Psoas muscle (tissue), 8 donors: ENCODE data around the gene PDE9A. TPM values are rescaled to one million over a fixed set of nuclear protein-coding genes. Genes with fewer than 3 reads are reported as not detected.

ENCODE experiments used
- ATAC-seq, 4 donors: fragments of 200-7000 bp; cut with Tn5 transposase; one replicate each; pipeline ENCODE4 v1.9.1; 2020; ENCODE audit warnings: moderate library complexity in 3 of 4, mild to moderate bottlenecking in 2 of 4
- DNase-seq, 2 donors: peaks; one replicate each; pipeline ENCODE4 v3.0.0-alpha.2; 2020
- H3K27ac ChIP-seq: fragments of 200-600 bp; one replicate; pipeline ENCODE4 v1.8.0; 2022
- H3K27me3 ChIP-seq, 3 donors: fragments of 200-600 bp in 1 of 3; one replicate each; pipeline versions ENCODE4 v1.6.1 to v1.8.0; 2013 to 2022; ENCODE audit warnings: low read length in 2 of 3, mild to moderate bottlenecking in 2 of 3, moderate library complexity in 1 of 3; ENCODE audit not compliant: insufficient read depth in 3 of 3
- H3K36me3 ChIP-seq, 2 donors: fragments of 200-600 bp in 1 of 2; one replicate each; pipeline versions ENCODE4 v1.6.1 to v1.8.0; 2013 to 2022; ENCODE audit warnings: low read depth in 1 of 2, mild to moderate bottlenecking in 1 of 2, moderate library complexity in 1 of 2; ENCODE audit not compliant: insufficient read depth in 1 of 2
- H3K4me1 ChIP-seq: fragments of 200-600 bp; one replicate; pipeline ENCODE4 v1.8.0; 2022
- H3K4me3 ChIP-seq: fragments of 200-600 bp; one replicate; pipeline ENCODE4 v1.8.0; 2022; ENCODE audit warnings: mild to moderate bottlenecking
- H3K9me3 ChIP-seq: fragments of 200-600 bp; one replicate; pipeline ENCODE4 v1.8.0; 2022
- WGBS, 3 donors: extraction: QIAGEN DNeasy Blood & Tissue Kit; methylation state at CpG; one replicate each; pipeline versions ENCODE4 v1.1.6 to v1.1.7; 2013; 5-methylcytosine and 5-hydroxymethylcytosine counted together
- intact Hi-C, 2 donors: fragments of 100-400 bp; cut with DNase I; formaldehyde crosslinking; loops; one replicate each; pipeline versions ENCODE4 v1.11.0 to v1.14.2; 2022
- polyA plus RNA-seq, 3 donors: library from polyadenylated mRNA; stranded (reverse); fragments of 200-250 nt; gene quantifications; one replicate each; pipeline ENCODE4 v1.2.3, GENCODE V29; 2013
- total RNA-seq, 4 donors: library from RNA; stranded (reverse); fragmentation: NEBNext Ultra II Directional in 2 of 4; extraction: Animal tissue kit (Norgen Biotek cat#: 25700) in 2 of 4; gene quantifications; one replicate each; pipeline versions ENCODE4 v1.2.1 to v1.2.4, GENCODE V29; 2021 to 2023
- TF ChIP-seq, protein P1 (sequence below): fragments of 200-600 bp; IDR thresholded peaks from one replicate; pipeline ENCODE4 v1.8.0; 2022; ENCODE audit warnings: antibody characterized with exemption
- donor health status: healthy with polysubstance abuse.
- donor health status: DM: no; HTN: no; CAD: no; lungs with moderate emphysema.
- donor health status: Bipolar disorder and iron deficiency.
- donor health status: healthy.
- donor health status: DM: yes; HTN: yes; CAD: no.
- donor health status: DM: no; HTN: no; CAD: no.
- donor health status: DM: no; HTN: no; CAD: no.
- donor health status: DM: yes; HTN: yes; CAD: no.

The PDE9A gene
- total and polyA plus RNA-seq, 7 donors, result 1.2 to 4.3 (median 1.8) TPM

DNA sequence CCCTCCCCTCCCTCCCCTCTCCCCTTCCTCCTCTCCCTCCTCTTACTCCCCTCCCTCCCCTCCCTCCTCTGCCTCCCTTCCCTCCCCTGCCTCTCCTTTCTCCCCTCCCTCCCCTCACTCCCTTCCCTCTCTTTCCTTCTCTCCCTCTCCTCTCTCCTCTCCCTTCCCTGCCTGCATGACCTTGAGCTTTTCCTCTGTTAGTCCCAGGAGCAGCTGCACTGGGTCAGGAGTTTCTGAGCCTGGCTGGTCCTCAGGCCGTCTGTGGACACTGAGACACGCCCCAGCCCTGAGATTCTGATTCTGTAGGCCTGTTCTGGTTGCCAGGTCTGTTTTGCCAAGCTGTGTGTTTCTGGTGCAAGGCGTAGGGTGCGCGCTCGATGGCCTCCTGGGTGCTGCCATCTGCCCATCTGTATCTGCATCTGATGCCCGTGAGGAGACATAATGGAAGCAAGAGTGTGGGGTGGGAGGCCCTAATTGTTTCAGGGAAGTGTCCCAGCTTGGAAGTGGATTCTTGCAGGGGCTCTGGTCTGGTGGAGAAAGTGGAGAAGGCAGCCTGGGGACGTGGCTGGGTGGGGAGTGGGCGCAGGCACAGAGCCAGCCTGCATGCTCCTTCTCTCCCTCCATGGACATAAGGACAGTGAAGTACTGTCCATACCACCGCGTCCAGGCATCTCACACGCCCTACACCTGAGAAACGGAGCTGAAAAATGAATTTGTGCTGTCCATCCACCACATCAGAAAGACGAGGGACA, 128.7 kb downstream of the PDE9A start:
- H3K4me1 ChIP-seq, result peaks cover 7% of the 10 kb centered on the region
- H3K9me3 ChIP-seq, result no peaks in the 10 kb centered on the region
- 65 to 71% (median 67%) methylated on average over 14 of the region's 14 CpGs for WGBS, 3 donors
- TF ChIP-seq, protein P1, sequence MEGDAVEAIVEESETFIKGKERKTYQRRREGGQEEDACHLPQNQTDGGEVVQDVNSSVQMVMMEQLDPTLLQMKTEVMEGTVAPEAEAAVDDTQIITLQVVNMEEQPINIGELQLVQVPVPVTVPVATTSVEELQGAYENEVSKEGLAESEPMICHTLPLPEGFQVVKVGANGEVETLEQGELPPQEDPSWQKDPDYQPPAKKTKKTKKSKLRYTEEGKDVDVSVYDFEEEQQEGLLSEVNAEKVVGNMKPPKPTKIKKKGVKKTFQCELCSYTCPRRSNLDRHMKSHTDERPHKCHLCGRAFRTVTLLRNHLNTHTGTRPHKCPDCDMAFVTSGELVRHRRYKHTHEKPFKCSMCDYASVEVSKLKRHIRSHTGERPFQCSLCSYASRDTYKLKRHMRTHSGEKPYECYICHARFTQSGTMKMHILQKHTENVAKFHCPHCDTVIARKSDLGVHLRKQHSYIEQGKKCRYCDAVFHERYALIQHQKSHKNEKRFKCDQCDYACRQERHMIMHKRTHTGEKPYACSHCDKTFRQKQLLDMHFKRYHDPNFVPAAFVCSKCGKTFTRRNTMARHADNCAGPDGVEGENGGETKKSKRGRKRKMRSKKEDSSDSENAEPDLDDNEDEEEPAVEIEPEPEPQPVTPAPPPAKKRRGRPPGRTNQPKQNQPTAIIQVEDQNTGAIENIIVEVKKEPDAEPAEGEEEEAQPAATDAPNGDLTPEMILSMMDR, result no peak
- no peak for ATAC-seq
- no peak for DNase-seq
- no peaks in the 10 kb centered on the region for H3K36me3 ChIP-seq
- no peak overlapping the region for H3K4me3 ChIP-seq
- peaks cover 0 to 51% (median 21%) of the 10 kb centered on the region in 3 donors for H3K27me3 ChIP-seq
- H3K27ac ChIP-seq, result no peak overlapping the region
- intact Hi-C loops, result no loop called here

DNA sequence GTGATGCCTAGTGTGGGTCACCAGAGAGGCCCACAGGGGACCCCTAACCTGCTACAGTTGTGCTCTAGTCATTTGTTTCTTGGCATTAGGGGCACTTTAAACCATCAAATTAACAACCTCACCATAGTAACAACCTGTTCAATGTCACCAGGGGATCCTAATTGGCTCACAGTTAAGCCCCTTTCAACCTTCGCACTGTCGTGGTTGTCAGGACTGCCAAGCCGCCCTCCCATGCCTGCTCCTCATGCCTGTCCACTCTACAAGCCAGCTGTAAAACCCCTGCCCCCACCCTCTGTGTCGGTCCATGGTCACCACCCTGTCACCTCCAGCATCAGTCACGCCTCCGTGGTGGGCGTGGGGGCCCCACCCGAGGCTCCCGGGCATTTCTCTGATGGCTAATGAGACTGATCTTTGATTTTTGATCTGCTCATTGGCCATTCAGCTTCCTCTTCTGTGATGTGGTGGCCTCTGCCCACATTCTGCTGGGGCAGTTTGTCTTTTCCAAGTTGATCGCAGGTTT, 129.4 kb downstream of the PDE9A start:
- WGBS, 3 donors, result 65 to 71% (median 66%) methylated on average over 10 of the region's 10 CpGs
- H3K27ac ChIP-seq, result no peak overlapping the region
- peaks cover 7% of the 10 kb centered on the region for H3K4me1 ChIP-seq
- TF ChIP-seq, protein P1, result no peak
- H3K4me3 ChIP-seq, result no peak overlapping the region
- DNase-seq (no peak), ATAC-seq (no peak)
- H3K9me3 ChIP-seq, result no peaks in the 10 kb centered on the region
- peaks cover 0 to 52% (median 21%) of the 10 kb centered on the region in 3 donors for H3K27me3 ChIP-seq
- H3K36me3 ChIP-seq, result no peaks in the 10 kb centered on the region
- intact Hi-C loops, result no loop called here

DNA sequence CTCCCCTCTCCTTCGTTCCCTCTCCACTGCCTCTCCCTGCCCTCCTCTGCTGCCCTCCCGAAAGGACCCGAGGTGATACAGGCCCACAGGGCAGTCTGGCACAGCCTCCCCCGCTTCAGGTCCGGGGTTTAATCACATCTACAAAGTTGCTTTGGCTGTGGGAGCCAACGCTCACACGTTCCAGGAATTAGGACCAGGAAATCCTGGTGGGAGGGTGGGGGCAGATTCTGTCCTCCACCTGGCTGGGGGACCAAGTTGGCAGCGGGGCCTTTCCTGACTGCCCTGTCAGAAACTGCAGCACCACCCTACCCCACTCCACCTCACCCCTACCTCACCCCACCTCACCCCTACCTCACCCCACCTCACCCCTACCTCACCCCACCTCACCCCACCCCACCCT, 130.9 kb downstream of the PDE9A start:
- Histone ChIP-seq H3K36me3 (no peaks in the 10 kb centered on the region), H3K4me1 (peaks cover 7% of the 10 kb centered on the region), H3K27me3 (peaks cover 0 to 61% (median 20%) of the 10 kb centered on the region in 3 donors), H3K27ac (peak overlapping the region; percentile 74), H3K9me3 (no peaks in the 10 kb centered on the region), H3K4me3 (no peak overlapping the region)
- intact Hi-C loops, result no loop called here
- TF ChIP-seq, protein P1, result no peak
- DNase-seq (no peak), ATAC-seq (peak in 3 of 4 donors; percentile 16 to 33 (median 32))
- 24 to 32% (median 30%) methylated on average over 8 of the region's 8 CpGs for WGBS, 3 donors

DNA sequence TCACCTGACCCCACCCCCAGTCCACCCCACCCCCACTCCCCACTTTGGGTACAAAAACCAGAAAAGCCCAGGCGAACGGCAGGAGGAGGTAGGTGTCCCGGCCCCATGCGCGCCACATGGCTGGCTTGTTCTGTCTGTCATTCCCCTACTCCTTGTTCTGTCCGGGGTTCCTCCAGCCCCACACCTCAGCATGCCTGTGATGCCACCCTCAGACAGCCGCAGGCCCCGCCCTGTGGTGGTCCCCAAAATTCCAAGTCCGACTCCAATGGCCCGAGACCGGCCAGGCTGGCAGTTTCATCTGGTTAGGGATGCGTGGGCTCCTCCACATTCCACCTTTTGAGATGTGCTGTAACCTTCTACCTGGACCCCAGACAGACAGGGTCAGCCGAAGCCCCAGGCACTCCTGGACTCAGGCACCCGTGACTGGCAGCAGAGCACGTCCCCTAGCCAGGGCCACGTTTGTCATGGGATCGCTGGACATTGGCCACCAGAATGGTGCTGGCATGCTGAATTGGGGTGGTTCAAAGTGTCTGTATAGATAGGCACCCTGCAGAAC, 131.6 kb downstream of the PDE9A start:
- Histone ChIP-seq H3K4me1 (peaks cover 7% of the 10 kb centered on the region), H3K36me3 (no peaks in the 10 kb centered on the region), H3K27ac (no peak overlapping the region), H3K27me3 (peaks cover 0 to 62% (median 19%) of the 10 kb centered on the region in 3 donors), H3K4me3 (no peak overlapping the region), H3K9me3 (no peaks in the 10 kb centered on the region)
- TF ChIP-seq, protein P1, result no peak
- DNase-seq, result no peak
- intact Hi-C loops, result no loop called here
- no peak for ATAC-seq
- 78 to 81% (median 79%) methylated on average over 17 of the region's 17 CpGs for WGBS, 3 donors
